Gastrocnemius medialis (tissue), 4 donors: ENCODE results near the gene CSTA. TPM values are rescaled to one million over a fixed set of nuclear protein-coding genes. Genes with fewer than 3 reads are reported as not detected.

Source experiments
- ATAC-seq, 2 donors: fragments of 150-250 bp; one replicate each; pipeline ENCODE4 v1.9.1; 2016
- DNase-seq, 2 donors: peaks; one replicate each; pipeline ENCODE4 v3.0.0-alpha.2; 2019
- H3K27ac ChIP-seq, 4 donors: fragments of 200-600 bp; sonication (generic); 1 replicate in 1 of 4; 2 replicates in 3 of 4; pipeline ENCODE4 v1.5.1; 2016 to 2018; ENCODE audit warnings: mild to moderate bottlenecking in 2 of 4, moderate library complexity in 1 of 4
- H3K27me3 ChIP-seq, 3 donors: fragments of 200-600 bp; sonication (generic) in 2 of 3; 1 replicate in 1 of 3; 2 replicates in 2 of 3; pipeline versions ENCODE4 v1.5.1 to v1.6.0; 2016 to 2019; ENCODE audit warnings: mild to moderate bottlenecking in 1 of 3, moderate library complexity in 1 of 3
- H3K36me3 ChIP-seq, 2 donors: fragments of 200-600 bp; sonication (generic) in 1 of 2; one replicate each; pipeline ENCODE4 v1.5.1; 2017 to 2018
- H3K4me1 ChIP-seq, 2 donors: fragments of 200-600 bp; sonication (generic) in 1 of 2; one replicate each; pipeline ENCODE4 v1.5.1; 2016 to 2017; ENCODE audit warnings: mild to moderate bottlenecking in 2 of 2
- H3K4me3 ChIP-seq, 4 donors: fragments of 200-600 bp; sonication (generic) in 3 of 4; 1 replicate in 1 of 4; 2 replicates in 3 of 4; pipeline ENCODE4 v1.5.1; 2016 to 2019; ENCODE audit warnings: mild to moderate bottlenecking in 2 of 4
- H3K9me3 ChIP-seq, 3 donors: fragments of 200-600 bp; sonication (generic) in 2 of 3; 1 replicate in 1 of 3; 2 replicates in 2 of 3; pipeline ENCODE4 v1.5.1; 2016 to 2019
- POLR2A ChIP-seq, 2 donors: fragments of 450-650 bp; IDR thresholded peaks; one replicate each; pipeline ENCODE4 v1.6.1; 2017; ENCODE audit warnings: antibody characterized with exemption in 2 of 2, mild to moderate bottlenecking in 2 of 2, moderate library complexity in 2 of 2
- in situ Hi-C, 4 donors: fragments of 200-750 bp; cut with MboI; loops; one replicate each; pipeline versions ENCODE4 v1.15.0 to v1.8.0; 2017; ENCODE audit warnings: low sequenced_read_pairs in 4 of 4
- intact Hi-C: fragments of 100-400 bp; cut with DNase I; formaldehyde crosslinking; loops from one replicate; pipeline ENCODE4 v1.15.1; 2023; ENCODE audit warnings: low total_unique reads
- total RNA-seq, 4 donors: library from RNA; depleted of rRNA; stranded (reverse); fragments of >200 nt; gene quantifications; one replicate each; pipeline versions ENCODE4 v1.1.0 to v1.2.3, GENCODE V29; 2016
- TF ChIP-seq, protein P1 (sequence below), 5 experiments: fragments of 450-650 bp in 3 of 5; fragments of 200-600 bp in 2 of 5; sonication (generic) in 2 of 5; IDR thresholded peaks in 4 of 5; conservative IDR thresholded peaks in 1 of 5; 1 replicate in 4 of 5; 2 replicates in 1 of 5; pipeline ENCODE4 v1.5.1; 2016 to 2019; ENCODE audit warnings: antibody characterized with exemption in 5 of 5, mild to moderate bottlenecking in 3 of 5, moderate library complexity in 3 of 5

CSTA gene
- total RNA-seq, 4 donors from 2014 or later: 0.58 to 2.4 TPM; not detected in 2

DNA sequence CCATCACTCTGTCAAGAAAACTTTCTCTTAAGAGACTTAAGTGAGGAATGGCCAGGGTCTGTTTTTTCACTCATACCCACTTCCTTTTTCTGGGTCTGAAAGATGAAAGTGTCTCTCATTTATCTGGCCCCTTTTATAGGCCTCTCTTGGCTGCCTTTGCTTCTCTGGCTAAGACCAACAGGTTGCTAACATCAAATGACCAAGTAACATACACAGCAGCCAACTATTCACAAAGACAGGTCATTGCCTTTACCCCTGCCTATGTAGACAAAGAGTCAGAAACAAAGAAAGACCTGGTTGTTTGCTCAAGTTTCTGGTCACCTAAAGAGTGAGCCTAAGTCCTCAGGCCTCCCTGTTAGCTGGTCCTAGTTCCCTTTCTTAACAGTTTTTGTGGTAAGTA lies 24.0 kb upstream of the CSTA start:
- H3K36me3 ChIP-seq: no peaks in the 10 kb centered on the region
- in situ Hi-C loops: no loop called here

DNA sequence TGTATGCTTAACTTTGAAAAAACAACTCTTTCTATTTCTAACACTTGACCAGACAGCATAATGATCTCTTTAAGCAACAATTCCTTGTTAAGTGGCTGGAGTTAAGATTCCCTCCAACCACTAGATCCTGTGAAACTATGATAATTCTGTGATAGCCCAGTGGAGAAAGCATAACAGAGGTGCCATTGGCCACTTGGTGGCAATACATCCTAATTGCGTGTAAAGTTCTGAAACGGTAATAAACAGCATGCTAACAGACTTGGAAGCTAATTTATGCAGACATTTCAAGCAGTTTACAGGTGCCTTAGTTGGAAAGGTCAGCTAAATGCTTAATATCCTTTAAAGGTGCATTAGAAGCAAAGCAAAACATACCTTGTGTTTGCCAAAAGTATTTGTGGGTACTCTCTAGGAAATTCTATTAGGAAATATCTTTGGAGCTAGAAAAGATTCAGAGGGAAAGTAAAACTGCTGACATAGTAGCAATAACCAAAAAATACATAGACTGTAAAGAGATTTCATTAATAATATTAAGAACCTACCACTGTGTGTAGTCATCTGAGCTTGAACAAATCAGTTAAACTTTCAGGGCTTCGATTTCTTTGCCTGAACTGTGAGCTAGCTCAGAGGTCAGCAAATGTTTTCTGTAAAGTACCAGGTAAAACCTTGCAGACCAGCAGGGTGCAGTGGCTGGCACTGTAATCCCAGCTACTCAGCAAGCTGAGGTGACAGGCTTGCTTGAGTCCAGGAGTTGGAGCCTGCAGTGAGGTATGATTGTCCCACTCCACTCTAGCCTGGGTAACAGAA lies 19.0 kb upstream of the CSTA start:
- H3K36me3 ChIP-seq: no peaks in the 10 kb centered on the region
- in situ Hi-C loops: no loop called here
- ATAC-seq: no peak
- no peak overlapping the region for H3K27ac ChIP-seq
- no peaks in the 10 kb centered on the region for H3K4me1 ChIP-seq
- H3K9me3 ChIP-seq: no peaks in the 10 kb centered on the region
- intact Hi-C loops: no loop called here
- H3K27me3 ChIP-seq: no peaks in the 10 kb centered on the region
- no peak overlapping the region for H3K4me3 ChIP-seq
- no peak for DNase-seq
- TF ChIP-seq POLR2A (IDR thresholded peaks at IDR 0.05): no peak
- TF ChIP-seq, protein P1, sequence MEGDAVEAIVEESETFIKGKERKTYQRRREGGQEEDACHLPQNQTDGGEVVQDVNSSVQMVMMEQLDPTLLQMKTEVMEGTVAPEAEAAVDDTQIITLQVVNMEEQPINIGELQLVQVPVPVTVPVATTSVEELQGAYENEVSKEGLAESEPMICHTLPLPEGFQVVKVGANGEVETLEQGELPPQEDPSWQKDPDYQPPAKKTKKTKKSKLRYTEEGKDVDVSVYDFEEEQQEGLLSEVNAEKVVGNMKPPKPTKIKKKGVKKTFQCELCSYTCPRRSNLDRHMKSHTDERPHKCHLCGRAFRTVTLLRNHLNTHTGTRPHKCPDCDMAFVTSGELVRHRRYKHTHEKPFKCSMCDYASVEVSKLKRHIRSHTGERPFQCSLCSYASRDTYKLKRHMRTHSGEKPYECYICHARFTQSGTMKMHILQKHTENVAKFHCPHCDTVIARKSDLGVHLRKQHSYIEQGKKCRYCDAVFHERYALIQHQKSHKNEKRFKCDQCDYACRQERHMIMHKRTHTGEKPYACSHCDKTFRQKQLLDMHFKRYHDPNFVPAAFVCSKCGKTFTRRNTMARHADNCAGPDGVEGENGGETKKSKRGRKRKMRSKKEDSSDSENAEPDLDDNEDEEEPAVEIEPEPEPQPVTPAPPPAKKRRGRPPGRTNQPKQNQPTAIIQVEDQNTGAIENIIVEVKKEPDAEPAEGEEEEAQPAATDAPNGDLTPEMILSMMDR (IDR thresholded peaks at IDR 0.05 in 4 of 5, conservative IDR thresholded peaks at IDR 0.05 in 1 of 5): no peak

More for the DNA sequence above, 24.0 kb upstream of the CSTA start:
- DNase-seq: no peak
- no peak for ATAC-seq
- H3K27ac ChIP-seq: no peak overlapping the region
- no peaks in the 10 kb centered on the region for H3K9me3 ChIP-seq
- TF ChIP-seq, protein P1 (IDR thresholded peaks at IDR 0.05 in 4 of 5, conservative IDR thresholded peaks at IDR 0.05 in 1 of 5): no peak
- TF ChIP-seq POLR2A (IDR thresholded peaks at IDR 0.05): no peak
- no peak overlapping the region for H3K4me3 ChIP-seq
- H3K27me3 ChIP-seq: no peaks in the 10 kb centered on the region
- intact Hi-C loops: no loop called here
- no peaks in the 10 kb centered on the region for H3K4me1 ChIP-seq

DNA sequence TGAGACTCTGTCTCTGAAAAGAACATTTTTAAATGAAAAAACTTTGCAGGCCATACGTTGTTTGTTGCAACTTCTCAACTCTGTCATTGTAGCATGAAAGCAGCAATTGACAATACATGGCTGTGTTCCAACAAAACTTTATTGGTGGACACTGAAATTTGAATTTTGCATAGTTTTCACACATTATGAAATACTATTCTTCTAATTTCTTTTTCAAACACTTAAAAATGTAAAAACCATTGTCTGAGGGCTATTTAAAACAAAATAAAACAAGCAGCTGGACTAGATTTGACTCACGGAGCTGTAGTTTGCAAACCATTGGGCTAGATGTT lies 18.5 kb upstream of the CSTA start:
- no peaks in the 10 kb centered on the region for H3K4me1 ChIP-seq
- no peak for DNase-seq
- H3K9me3 ChIP-seq: no peaks in the 10 kb centered on the region
- no peaks in the 10 kb centered on the region for H3K36me3 ChIP-seq
- no peaks in the 10 kb centered on the region for H3K27me3 ChIP-seq
- ATAC-seq: no peak
- in situ Hi-C loops (no loop called here), intact Hi-C loops (no loop called here)
- H3K27ac ChIP-seq: no peak overlapping the region
- TF ChIP-seq, protein P1 (IDR thresholded peaks at IDR 0.05 in 4 of 5, conservative IDR thresholded peaks at IDR 0.05 in 1 of 5): no peak
- no peak for TF ChIP-seq POLR2A (IDR thresholded peaks at IDR 0.05)
- no peak overlapping the region for H3K4me3 ChIP-seq

GRCh38 chr3:122307094-122307687 lies 17.9 kb upstream of the CSTA start:
- ATAC-seq (no peak), DNase-seq (no peak)
- TF ChIP-seq, protein P1 (IDR thresholded peaks at IDR 0.05 in 4 of 5, conservative IDR thresholded peaks at IDR 0.05 in 1 of 5): no peak
- TF ChIP-seq POLR2A (IDR thresholded peaks at IDR 0.05): no peak
- Histone ChIP-seq H3K27ac (no peak overlapping the region), H3K9me3 (no peaks in the 10 kb centered on the region), H3K4me3 (no peak overlapping the region), H3K4me1 (no peaks in the 10 kb centered on the region), H3K36me3 (no peaks in the 10 kb centered on the region), H3K27me3 (no peaks in the 10 kb centered on the region)
- intact Hi-C loops (no loop called here), in situ Hi-C loops (no loop called here)
